K562 (cell line): ENCODE results near the gene KCTD16.

Experiments
- CTCF ChIP-seq, 3 experiments: IDR thresholded peaks in 2 of 3; conservative IDR thresholded peaks in 1 of 3; 2 replicates each; pipeline ENCODE4 v1.5.1; 2011 to 2012; ENCODE audit warnings: low read length in 3 of 3, mild to moderate bottlenecking in 3 of 3, control low read depth in 2 of 3, improper control_type of control experiment in 1 of 3, inconsistent platforms in 1 of 3, low read depth in 1 of 3, mixed read lengths in 1 of 3, moderate library complexity in 1 of 3; ENCODE audit not compliant: insufficient read depth in 2 of 3
- KDM5B ChIP-seq: fragments of 200-600 bp; sonication (generic); IDR thresholded peaks from 2 replicates; pipeline ENCODE4 v1.6.1; 2012; ENCODE audit warnings: low read depth, mild to moderate bottlenecking, moderate library complexity, low read length, control low read depth, inconsistent platforms; ENCODE audit not compliant: insufficient replicate concordance
- NCOR1 ChIP-seq: fragments of 450-650 bp; IDR thresholded peaks from 2 replicates; pipeline ENCODE4 v1.6.1; 2016; ENCODE audit warnings: mild to moderate bottlenecking, moderate library complexity
- NFRKB ChIP-seq: fragments of 450-650 bp; IDR thresholded peaks from 2 replicates; pipeline ENCODE4 v1.6.1; 2016; ENCODE audit warnings: low read depth
- SIX5 ChIP-seq, 2 experiments: IDR thresholded peaks; 2 replicates each; pipeline ENCODE4 v1.6.1; 2011; ENCODE audit warnings: low read length in 2 of 2, borderline replicate concordance in 1 of 2, low read depth in 1 of 2, mild to moderate bottlenecking in 1 of 2, moderate library complexity in 1 of 2; ENCODE audit not compliant: insufficient read depth in 1 of 2
- TCF15 ChIP-seq: fragments of 250-450 bp; sonication (Bioruptor Pico); IDR thresholded peaks from 2 replicates; pipeline ENCODE4 v1.8.0; 2022; ENCODE audit warnings: moderate library complexity, mild to moderate bottlenecking, inconsistent platforms
- USF1 ChIP-seq: sonication (generic); formaldehyde crosslinking; IDR thresholded peaks from 2 replicates; pipeline ENCODE4 v1.9.0; 2022; ENCODE audit warnings: mild to moderate bottlenecking, missing genetic modification reagents
- ZNF12 ChIP-seq: sonication (generic); formaldehyde crosslinking; IDR thresholded peaks from 2 replicates; pipeline ENCODE4 v1.4.0; 2020; ENCODE audit warnings: mild to moderate bottlenecking, missing genetic modification reagents
- ZNF785 ChIP-seq: fragments of 250-450 bp; sonication (Bioruptor Pico); IDR thresholded peaks from 2 replicates; pipeline ENCODE4 v1.4.0; 2020; ENCODE audit warnings: mild to moderate bottlenecking
- TF ChIP-seq, protein P1 (sequence below), 2 experiments: IDR thresholded peaks; 2 replicates each; pipeline ENCODE4 v1.6.1; 2012; ENCODE audit warnings: improper control_type of control experiment in 2 of 2, low read depth in 2 of 2, low read length in 2 of 2, borderline replicate concordance in 1 of 2

DNA sequence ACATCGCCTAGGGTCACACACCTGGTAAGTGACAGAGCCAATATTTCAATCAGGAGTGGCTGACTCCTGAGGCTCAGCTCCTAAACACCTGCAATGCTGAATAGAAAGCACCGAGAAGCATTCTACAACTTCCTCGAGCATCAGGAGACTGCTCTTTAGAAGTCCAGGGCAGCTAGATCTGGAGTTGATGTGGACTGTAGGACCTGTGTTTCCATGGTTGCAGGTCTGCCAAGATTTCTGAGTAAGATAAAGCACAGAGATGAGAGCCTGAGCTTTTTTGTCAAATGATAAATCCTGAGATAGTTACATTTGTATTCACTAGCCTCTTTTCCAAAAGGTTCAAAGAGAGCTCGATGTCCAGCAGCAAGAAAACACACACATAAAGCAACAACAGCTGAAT is 44.0 kb upstream of the KCTD16 start:
- TF ChIP-seq USF1 (CRISPR knock-in tag) (no peak), KDM5B (no peak), ZNF12 (CRISPR knock-in tag) (no peak), TCF15 (CRISPR knock-in tag) (no peak), CTCF (IDR thresholded peaks at IDR 0.05 in 2 of 3, conservative IDR thresholded peaks at IDR 0.05 in 1 of 3; ENCODE audit: insufficient read depth in 2 of 3, low read depth in 1 of 3, low read length in 3 of 3) (no peak), NCOR1 (no peak), SIX5 (IDR thresholded peaks at IDR 0.05; ENCODE audit: borderline replicate concordance in 1 of 2, insufficient read depth in 1 of 2, low read depth in 1 of 2, low read length in 2 of 2) (no peak), NFRKB (no peak), ZNF785 (no peak)
- TF ChIP-seq, protein P1, sequence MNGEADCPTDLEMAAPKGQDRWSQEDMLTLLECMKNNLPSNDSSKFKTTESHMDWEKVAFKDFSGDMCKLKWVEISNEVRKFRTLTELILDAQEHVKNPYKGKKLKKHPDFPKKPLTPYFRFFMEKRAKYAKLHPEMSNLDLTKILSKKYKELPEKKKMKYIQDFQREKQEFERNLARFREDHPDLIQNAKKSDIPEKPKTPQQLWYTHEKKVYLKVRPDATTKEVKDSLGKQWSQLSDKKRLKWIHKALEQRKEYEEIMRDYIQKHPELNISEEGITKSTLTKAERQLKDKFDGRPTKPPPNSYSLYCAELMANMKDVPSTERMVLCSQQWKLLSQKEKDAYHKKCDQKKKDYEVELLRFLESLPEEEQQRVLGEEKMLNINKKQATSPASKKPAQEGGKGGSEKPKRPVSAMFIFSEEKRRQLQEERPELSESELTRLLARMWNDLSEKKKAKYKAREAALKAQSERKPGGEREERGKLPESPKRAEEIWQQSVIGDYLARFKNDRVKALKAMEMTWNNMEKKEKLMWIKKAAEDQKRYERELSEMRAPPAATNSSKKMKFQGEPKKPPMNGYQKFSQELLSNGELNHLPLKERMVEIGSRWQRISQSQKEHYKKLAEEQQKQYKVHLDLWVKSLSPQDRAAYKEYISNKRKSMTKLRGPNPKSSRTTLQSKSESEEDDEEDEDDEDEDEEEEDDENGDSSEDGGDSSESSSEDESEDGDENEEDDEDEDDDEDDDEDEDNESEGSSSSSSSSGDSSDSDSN (IDR thresholded peaks at IDR 0.05; ENCODE audit: borderline replicate concordance in 1 of 2, low read depth in 2 of 2, low read length in 2 of 2): no peak
